ENCODE measurements around the gene BZW2.

- TF ChIP-seq POLR2AphosphoS5 (IDR thresholded peaks at IDR 0.05) (no peak), EP300 (IDR thresholded peaks at IDR 0.05) (no peak), POLR2A (IDR thresholded peaks at IDR 0.05) (no peak)
- TF ChIP-seq, protein P1, sequence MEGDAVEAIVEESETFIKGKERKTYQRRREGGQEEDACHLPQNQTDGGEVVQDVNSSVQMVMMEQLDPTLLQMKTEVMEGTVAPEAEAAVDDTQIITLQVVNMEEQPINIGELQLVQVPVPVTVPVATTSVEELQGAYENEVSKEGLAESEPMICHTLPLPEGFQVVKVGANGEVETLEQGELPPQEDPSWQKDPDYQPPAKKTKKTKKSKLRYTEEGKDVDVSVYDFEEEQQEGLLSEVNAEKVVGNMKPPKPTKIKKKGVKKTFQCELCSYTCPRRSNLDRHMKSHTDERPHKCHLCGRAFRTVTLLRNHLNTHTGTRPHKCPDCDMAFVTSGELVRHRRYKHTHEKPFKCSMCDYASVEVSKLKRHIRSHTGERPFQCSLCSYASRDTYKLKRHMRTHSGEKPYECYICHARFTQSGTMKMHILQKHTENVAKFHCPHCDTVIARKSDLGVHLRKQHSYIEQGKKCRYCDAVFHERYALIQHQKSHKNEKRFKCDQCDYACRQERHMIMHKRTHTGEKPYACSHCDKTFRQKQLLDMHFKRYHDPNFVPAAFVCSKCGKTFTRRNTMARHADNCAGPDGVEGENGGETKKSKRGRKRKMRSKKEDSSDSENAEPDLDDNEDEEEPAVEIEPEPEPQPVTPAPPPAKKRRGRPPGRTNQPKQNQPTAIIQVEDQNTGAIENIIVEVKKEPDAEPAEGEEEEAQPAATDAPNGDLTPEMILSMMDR (IDR thresholded peaks at IDR 0.05): no peak
Measured at GRCh38 chr7:16721541-16721940, 75.6 kb downstream of the BZW2 start.

Data from stomach (tissue), 4 donors.